ENCODE results near the gene HTR3D. TPM values are rescaled to one million over a fixed set of nuclear protein-coding genes. Genes with fewer than 3 reads are reported as not detected.

HTR3D gene
- total and polyA plus RNA-seq, 9 of the 15 experiments (the other 6 are each of a cell fraction or from before 2014, with no cell fraction given): not detected

GRCh38 chr3:183988216-183988790, 43.2 kb upstream of the HTR3D start (continued):
- TF ChIP-seq ZBTB49 (CRISPR knock-in tag; IDR thresholded peaks at IDR 0.05; ENCODE audit: borderline replicate concordance) (no peak), TAF1 (IDR thresholded peaks at IDR 0.05; ENCODE audit: control insufficient read depth, extremely low read depth, insufficient read depth, low read length, severe bottlenecking) (no peak), ZNF24 (IDR thresholded peaks at IDR 0.05) (no peak), FOSL1 (tag; conservative IDR thresholded peaks at IDR 0.05) (peak; percentile 78), E4F1 (CRISPR knock-in tag; IDR thresholded peaks at IDR 0.05; ENCODE audit: borderline replicate concordance) (no peak), MECOM (CRISPR knock-in tag; IDR thresholded peaks at IDR 0.05) (peak; percentile 53; the same call in 1 of the 2 replicates), MCM2 (IDR thresholded peaks at IDR 0.05; ENCODE audit: low read depth) (no peak), ZBTB5 (IDR thresholded peaks at IDR 0.05) (no peak), ZNF23 (CRISPR knock-in tag; IDR thresholded peaks at IDR 0.05) (no peak), HMG20A (CRISPR knock-in tag; conservative IDR thresholded peaks at IDR 0.05) (0 out of 2 replicates have a peak, but pooled peaks have one; percentile 44), KDM2B (CRISPR knock-in tag; IDR thresholded peaks at IDR 0.05) (no peak), ZZZ3 (IDR thresholded peaks at IDR 0.05) (no peak), HNRNPUL1 (IDR thresholded peaks at IDR 0.05; ENCODE audit: low read length) (no peak), XRCC3 (IDR thresholded peaks at IDR 0.05) (no peak), CREM (IDR thresholded peaks at IDR 0.05; ENCODE audit: low read depth) (no peak), HBP1 (CRISPR knock-in tag; IDR thresholded peaks at IDR 0.05) (no peak), MED1 (CRISPR knock-in tag; IDR thresholded peaks at IDR 0.05; ENCODE audit: borderline replicate concordance) (no peak)
